CD4-positive, alpha-beta T cell treated with Interleukin-10 for 1 hour (primary cell): Measurements from ENCODE around the gene UBA52.
A peak's percentile ranks its signal among the peaks of the same experiment; 100 is the strongest.

Source experiments
- DNase-seq: peaks from one replicate; pipeline ENCODE4 v3.0.0-alpha.2; 2020

Gene UBA52

GRCh38 chr19:18608805-18609716 lies 37.4 kb downstream of the UBA52 start:
- no peak for DNase-seq

DNA sequence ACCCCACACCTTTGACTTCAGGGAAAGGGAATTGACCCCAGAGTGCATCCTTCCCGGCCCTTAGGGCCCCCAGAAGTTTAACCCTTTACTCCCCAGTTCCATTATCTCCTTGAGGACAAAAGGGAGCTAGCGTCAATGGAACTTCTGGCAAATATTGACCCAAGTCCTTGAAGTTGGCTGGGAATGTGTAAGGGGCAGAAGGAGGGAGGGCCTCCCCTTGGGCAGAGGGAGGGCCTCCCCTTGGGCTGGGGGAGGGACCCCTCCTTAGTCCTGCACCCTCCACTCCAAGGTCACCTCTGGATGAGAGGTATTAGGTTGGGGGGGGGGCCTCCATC lies 38.0 kb downstream of the UBA52 start:
- no peak for DNase-seq

DNA sequence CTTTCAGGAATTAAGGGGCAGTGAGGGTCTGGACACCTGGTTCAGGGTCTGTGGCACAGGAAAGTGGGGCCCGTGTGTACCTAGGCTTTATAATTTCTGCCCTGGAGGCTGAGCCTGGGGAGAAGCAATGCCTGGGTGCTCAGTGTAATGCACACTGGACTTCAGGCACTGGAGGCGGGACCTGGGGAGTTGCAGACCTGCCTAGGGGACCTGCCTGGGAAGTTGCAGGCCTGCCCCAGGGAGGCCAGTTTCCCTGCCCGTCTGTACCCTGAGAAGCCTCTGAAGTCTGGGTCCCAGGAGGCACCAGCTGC lies 38.5 kb downstream of the UBA52 start:
- DNase-seq = no peak

GRCh38 chr19:18610556-18611326 lies 39.1 kb downstream of the UBA52 start:
- no peak for DNase-seq

GRCh38 chr19:18611327-18612050 lies 39.8 kb downstream of the UBA52 start:
- DNase-seq = peak; percentile 38

- DNase-seq = no peak
These were observed 40.6 kb downstream of the UBA52 start for GRCh38 chr19:18612051-18612771.

- peak; percentile 62 for DNase-seq
These were observed 41.3 kb downstream of the UBA52 start, which contains the start of gene TMEM59L for GRCh38 chr19:18612772-18613588. Gene TMEM59L (plus strand): TSS chr19:18612870. CDS start chr19:18612959, 89 bp downstream.

DNA sequence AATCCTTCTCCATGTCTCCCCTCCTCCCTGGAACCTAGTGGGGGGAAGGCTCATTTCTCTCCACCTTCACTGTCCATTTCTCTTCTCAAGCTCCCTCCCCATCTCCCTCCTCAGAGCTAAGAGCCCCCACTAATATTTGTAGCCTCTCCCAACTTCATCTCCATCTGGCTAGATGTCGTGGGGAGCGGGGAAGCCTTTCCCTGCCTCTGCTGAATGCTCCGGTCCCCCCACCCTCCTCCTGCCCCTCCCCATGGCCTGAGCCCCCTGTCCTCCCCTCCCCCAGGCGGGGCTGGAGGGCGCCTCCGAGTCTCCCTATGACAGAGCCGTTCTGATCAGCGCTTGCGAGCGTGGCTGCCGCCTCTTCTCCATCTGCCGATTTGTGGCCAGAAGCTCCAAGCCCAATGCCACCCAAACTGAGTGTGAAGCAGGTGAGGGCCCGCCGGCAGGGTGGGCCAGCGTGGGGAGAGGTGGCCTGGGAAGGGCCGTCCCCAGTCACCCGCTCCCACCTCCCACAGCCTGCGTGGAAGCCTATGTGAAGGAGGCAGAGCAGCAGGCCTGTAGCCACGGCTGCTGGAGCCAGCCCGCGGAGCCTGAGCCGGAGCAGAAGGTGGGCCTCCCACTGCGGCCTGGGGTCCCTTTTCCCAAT lies 42.1 kb downstream of the UBA52 start:
- DNase-seq = no peak

DNA sequence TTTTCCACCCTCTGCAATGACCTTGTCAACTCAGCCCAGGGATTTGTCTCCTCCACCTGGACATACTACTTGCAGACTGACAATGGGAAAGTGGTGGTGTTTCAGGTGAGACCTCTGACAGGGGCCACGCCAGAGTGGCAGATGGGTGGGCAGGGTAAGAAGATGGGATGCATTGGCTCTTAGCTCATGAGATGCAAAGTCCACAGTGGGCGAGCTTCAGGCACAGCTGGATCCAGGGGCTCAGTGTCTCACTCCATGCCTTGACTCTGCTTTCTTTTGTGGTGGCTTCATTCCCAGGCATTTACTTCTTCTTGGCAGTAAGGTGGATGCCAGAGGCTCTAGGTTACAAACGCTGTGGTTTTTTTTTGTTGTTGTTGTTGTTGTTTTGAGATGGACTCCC lies 44.4 kb downstream of the UBA52 start:
- DNase-seq = no peak

GRCh38 chr19:18617562-18617961 lies 45.9 kb downstream of the UBA52 start:
- no peak for DNase-seq

- DNase-seq = no peak
These were observed 46.6 kb downstream of the UBA52 start for GRCh38 chr19:18618236-18618635.

GRCh38 chr19:18620311-18620710 lies 48.7 kb downstream of the UBA52 start:
- DNase-seq = no peak

DNA sequence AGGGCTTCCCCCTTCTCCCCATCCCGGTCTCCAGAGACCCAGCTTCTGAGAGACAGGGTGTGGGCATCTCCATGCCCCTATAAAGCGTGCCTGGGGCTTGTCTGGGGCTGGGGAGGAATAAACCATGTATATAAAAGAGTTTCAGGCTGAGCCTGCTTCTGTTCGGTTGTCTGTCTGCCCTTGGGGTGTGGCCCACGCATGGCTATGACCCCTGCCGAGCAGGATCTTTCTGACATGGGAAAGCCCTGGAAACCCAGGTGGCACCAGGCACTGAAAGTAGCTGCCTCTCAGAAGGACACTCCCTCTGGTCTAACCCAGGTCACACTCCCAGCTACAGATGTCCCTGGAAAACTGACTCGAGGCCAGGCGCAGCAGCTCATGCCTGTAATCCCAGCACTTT lies 49.2 kb downstream of the UBA52 start:
- no peak for DNase-seq

DNA sequence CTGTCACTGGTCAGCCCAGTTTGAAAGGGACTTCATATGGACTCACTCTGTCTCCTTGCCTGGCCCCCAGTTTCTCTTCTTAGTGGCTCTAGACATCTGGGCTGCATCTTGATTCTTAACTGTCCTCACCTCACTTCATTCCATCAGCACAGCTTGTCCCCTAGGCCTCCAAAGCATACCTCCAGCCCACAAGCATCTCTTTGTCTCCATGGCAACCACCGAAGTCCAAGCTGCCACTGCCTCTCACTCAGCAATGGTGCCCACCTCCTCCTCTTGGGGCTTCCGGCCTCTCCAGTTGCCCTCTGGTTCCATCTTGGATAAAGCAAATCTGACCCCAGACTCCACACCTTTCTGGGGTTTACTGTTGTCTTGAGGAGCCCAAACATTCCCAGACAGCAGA lies 55.2 kb downstream of the UBA52 start:
- DNase-seq = no peak
